GM12878 (cell line): ENCODE measurements around the gene CXXC5. TPM values are rescaled to one million over a fixed set of nuclear protein-coding genes. Genes with fewer than 3 reads are reported as not detected.
A peak's percentile ranks its signal among the peaks of the same experiment; 100 is the strongest.

Source experiments
- CEBPZ ChIP-seq: fragments of 150-350 bp; IDR thresholded peaks from 2 replicates; pipeline ENCODE4 v1.6.1; 2016; ENCODE audit warnings: low read depth, low read length
- EGR1 ChIP-seq, 2 experiments: IDR thresholded peaks; 1 replicate in 1 of 2; 2 replicates in 1 of 2; pipeline ENCODE4 v1.6.1; 2011 to 2012; ENCODE audit warnings: low read depth in 2 of 2, low read length in 2 of 2, borderline replicate concordance in 1 of 2, mild to moderate bottlenecking in 1 of 2, moderate library complexity in 1 of 2
- MEF2A ChIP-seq: IDR thresholded peaks from 2 replicates; pipeline ENCODE4 v1.6.1; 2011; ENCODE audit warnings: low read depth, mild to moderate bottlenecking, low read length, moderate library complexity; ENCODE audit not compliant: insufficient read depth
- MTA3 ChIP-seq: IDR thresholded peaks from 2 replicates; pipeline ENCODE4 v1.6.1; 2012; ENCODE audit warnings: low read length, inconsistent platforms, borderline replicate concordance
- NFIC ChIP-seq: IDR thresholded peaks from 2 replicates; pipeline ENCODE4 v1.6.1; 2012; ENCODE audit warnings: low read depth, mild to moderate bottlenecking, inconsistent platforms, low read length, moderate library complexity
- NRF1 ChIP-seq: conservative IDR thresholded peaks from 2 replicates; pipeline ENCODE4 v1.6.1; 2011; ENCODE audit warnings: mild to moderate bottlenecking, low read depth, low read length, improper control_type of control experiment
- TCF7 ChIP-seq: IDR thresholded peaks from 2 replicates; pipeline ENCODE4 v1.6.1; 2014; ENCODE audit warnings: antibody characterized with exemption, borderline replicate concordance
- polyA plus RNA-seq, 11 experiments: library from polyadenylated mRNA; depleted of rRNA in 4 of 11; unstranded in 6 of 11; stranded (reverse) in 5 of 11; fragments of >200 nt; fragmentation: Nextera tagmentation in 4 of 11; fragmentation: Illumina TruSeq in 1 of 11; extraction: Ambion mirVana in 4 of 11; extraction: Trizol in 1 of 11; gene quantifications; 1 replicate in 1 of 11; 2 replicates in 10 of 11; pipeline versions ENCODE4 v1.2.1 to v1.2.3, GENCODE V29; 2011 to 2016; ENCODE audit warnings: inconsistent platforms in 2 of 11, missing spikeins in 2 of 11, low read depth in 1 of 11
- total RNA-seq, 4 experiments: library from RNA; depleted of rRNA in 3 of 4; stranded (reverse); fragments of >200 nt in 3 of 4; fragmentation: Illumina TruSeq in 1 of 4; extraction: Trizol in 1 of 4; gene quantifications; 2 replicates each; pipeline versions ENCODE4 v1.2.1 to v1.2.3, GENCODE V29; 2013 to 2021

The CXXC5 gene
- total and polyA plus RNA-seq, 10 of the 15 experiments (the other 5 are each of a cell fraction or from before 2014, with no cell fraction given) = 1.8 to 90.8 (median 40.7) TPM

DNA sequence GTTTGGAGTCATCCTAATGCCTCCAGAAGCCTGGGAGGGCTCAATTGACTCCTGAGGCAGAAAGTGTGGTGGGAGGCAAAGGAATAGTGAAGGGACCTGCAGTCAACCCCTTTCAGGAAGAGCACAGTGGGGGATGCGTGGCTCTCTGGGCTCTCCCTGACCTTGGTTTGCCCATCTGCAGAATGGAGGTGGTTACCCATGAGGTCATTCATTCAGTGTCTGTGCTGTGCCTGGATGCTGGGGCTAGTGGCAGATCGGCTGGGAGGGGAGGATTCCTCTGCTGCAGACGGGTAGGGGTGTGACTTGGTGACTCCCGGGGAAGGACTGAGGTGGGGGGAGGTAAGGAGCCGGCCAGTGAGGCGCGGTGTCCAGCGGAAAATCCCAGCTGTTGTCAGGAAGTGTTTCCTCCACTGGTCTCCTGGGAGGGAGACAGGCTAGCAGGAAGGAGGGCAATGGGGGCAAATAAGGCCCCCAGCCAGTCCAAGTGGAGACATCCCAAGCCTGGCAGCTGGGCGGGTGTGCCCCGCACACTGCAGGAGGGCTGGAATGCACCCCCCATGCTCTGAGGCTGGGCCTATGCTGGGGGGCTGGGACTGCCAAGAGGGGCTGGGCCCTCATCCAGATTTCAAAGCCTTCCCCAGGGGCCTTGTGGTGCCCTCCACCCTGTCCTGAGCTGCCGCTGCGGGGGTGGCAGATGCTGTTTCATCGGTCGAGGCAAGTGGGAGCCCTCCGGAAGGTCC lies 10.9 kb downstream of the CXXC5 start (continued):
- TF ChIP-seq CEBPZ (no peak), EGR1 (IDR thresholded peaks at IDR 0.05; ENCODE audit: borderline replicate concordance in 1 of 2, low read depth in 2 of 2, low read length in 2 of 2) (peak in 1 of 2 experiments; percentile 59; a peak in 1 of 3 replicates), NFIC (no peak), MTA3 (no peak), MEF2A (no peak), TCF7 (no peak), NRF1 (no peak)
- TF ChIP-seq, all 136 proteins: peak for 15
